Activated CD4-positive, alpha-beta T cell treated with anti-CD3 and anti-CD28 coated beads, Interleukin-2, amount 50 U/mL, for 48 hours (primary cell): ENCODE measurements around the gene SPARC.

Source experiments
- DNase-seq, 2 experiments: peaks; one replicate each; pipeline ENCODE4 v3.0.0-alpha.2; 2020

The SPARC gene

DNA sequence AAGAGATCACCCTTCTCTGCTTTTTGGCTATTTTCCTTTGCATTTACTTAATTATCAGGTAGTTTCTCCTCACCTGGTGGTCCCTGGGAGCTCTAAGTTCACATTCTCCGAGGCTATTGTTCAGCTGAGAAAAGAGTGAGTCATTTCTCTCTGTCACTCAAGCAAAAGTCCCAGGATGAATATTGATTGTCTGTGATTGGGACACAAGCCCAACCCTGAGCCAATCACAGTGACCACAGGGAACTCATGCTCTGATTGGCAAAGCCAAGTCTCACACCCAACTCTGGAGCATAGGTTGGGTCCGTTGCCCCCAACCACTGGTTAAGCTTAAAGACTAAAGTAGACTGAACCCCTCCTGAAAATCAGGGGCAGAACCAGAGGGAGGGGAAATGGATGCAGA, 67.8 kb downstream of the SPARC start:
- no peak for DNase-seq

DNA sequence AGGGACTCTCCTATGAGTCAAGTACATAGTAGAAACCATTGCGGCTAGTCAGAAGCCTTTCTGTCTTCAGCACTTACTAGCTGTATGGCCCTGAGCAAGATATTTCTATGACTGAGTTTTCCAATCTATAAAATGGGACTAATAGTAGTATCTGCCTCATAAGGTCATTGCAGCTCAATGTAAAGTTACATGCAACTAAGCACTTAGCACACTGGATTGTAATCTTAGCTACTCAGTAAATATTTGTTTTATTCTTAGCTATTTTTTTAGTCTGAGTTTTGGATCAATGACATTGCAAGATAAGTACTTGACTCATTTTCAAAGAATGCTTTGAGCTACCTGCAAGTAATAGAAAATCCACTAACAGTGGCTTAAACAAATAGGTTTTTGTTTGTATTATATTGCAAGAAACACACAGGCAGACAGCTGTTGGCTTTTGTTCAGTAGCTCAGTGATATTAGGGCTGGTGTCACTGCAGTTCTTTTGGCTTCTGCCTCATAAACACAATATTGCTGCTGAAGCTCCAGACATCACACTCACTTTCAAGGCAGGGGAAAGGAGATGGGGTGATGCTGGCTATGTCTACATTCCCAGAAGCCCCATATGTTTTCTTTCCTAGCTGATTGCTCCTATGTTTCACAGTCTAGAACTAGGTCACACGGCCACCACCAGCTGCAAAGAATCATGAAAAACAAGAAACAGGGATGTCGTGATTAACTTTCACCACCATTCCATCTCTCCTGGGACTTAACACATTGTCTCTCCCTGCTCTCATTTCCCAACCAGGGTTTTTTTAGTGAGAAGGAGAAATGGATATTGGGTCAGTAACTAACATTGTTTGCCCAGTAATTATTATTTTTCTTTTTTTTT, 68.6 kb downstream of the SPARC start:
- no peak for DNase-seq

DNA sequence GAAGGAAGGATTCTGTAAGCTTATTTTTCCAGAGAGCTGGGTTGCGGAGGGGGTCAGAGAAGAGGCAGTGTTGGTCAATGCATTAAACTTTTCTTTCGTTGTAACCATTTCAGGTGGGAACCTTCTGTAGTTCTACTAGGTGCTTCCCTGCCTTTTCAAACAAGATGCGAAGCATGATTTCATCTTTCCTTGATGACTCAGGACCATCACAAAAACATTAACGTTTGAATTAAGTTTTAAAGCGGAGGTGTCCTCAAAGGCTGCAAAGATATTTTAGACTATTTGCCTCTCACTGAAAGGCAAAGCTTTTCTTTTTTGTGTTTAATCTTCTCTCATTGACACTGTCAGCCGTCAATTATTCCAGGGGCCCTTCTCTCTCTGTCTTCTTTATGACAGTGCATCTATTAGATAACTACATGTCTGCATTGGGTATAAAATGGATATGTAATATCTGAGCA, 69.3 kb downstream of the SPARC start:
- DNase-seq = no peak

DNA sequence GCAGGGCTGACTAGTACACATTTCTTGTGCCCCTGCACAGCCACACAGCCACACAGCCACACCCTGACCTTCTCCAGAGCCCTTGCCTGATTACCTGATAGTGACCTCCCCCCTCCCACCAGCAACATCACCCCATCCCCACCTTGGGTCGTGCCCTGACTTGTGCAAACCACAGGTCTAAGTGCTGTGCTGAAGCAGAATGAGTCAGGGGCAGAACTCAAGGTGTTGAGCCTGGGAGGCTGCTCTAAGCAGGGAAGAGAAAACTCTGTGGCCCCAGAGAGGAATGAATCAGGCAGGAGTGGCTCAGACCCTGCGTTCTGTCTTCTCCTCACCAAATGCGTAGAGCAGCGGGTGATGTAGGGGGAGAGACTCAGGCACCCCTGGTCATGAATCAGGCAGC, 71.3 kb downstream of the SPARC start:
- DNase-seq = peak; percentile 6 to 27

- no peak for DNase-seq
Observed at GRCh38 chr5:151614565-151614964, 72.2 kb downstream of the SPARC start.

DNA sequence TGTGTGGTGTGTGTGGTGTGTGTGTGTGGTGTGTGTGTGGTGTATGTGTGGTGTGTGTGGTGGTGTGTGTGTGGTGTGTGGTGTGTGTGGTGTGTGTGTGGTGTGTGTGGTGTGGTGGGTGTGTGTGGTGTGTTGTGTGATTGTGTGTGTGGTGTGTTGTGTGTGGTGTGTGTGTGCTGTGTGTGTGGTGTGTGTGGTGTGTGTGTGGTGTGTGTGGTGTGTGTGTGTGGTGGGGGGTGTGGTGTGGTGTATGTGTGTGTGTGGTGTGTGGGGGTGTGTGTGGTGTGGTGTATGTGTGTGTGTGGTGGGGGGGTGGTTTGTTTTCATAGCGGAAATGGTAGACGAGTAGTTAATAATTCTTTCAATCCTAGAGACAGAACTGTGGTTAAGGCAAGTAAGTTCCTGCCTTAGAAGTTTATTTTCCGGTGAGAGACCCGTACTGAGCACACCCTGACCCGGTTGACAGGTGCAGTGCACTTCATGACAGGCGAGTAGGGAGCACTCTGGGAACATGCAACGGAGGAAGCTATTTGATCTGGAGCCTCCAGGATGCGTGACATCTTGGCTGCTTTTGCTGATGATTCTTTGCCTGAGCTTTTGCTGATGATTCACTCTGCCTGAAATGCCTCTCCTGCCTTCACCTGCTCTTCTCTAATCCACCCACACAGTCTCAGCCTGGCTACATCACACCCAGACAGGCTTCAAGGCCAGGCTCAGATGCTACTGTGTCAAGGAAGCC, 73.9 kb downstream of the SPARC start:
- peak; percentile 41 to 59 for DNase-seq

GRCh38 chr5:151611127-151611775, 75.5 kb downstream of the SPARC start:
- no peak for DNase-seq
